H1 (cell line): ENCODE data around the gene KDM2A. TPM values are rescaled to one million over a fixed set of nuclear protein-coding genes. Genes with fewer than 3 reads are reported as not detected.

Experiments
- CTCF ChIA-PET: fragments of 300-600 bp; sonication (Branson Sonifier 250); formaldehyde crosslinking; loops from one replicate; lab custom pipeline; 2021; ENCODE audit not compliant: partially characterized antibody; lab: Charles Lee
- POLR2A ChIA-PET: fragments of 300-600 bp; sonication (Branson Sonifier 250); formaldehyde crosslinking; loops from one replicate; lab custom pipeline; 2021; ENCODE audit warnings: inconsistent platforms; ENCODE audit not compliant: partially characterized antibody; lab: Charles Lee
- DNase-seq, 2 experiments: peaks; one replicate each; pipeline versions ENCODE4 v3.0.0 to v3.0.0-alpha.2; 2010 to 2022; ENCODE audit warnings: low spot score in 2 of 2, low read depth in 1 of 2, mixed read lengths in 1 of 2
- FAIRE-seq: peaks from 2 replicates; lab custom pipeline; 2011; peaks lifted over from hg19 to GRCh38; lab: Jason Lieb, UNC
- H2AFZ ChIP-seq: 2 replicates; pipeline ENCODE4 v1.8.1; 2012; ENCODE audit warnings: low read length, inconsistent platforms
- H2AK5ac ChIP-seq: 2 replicates; pipeline ENCODE4 v1.6.1; 2013; ENCODE audit warnings: low read depth, low read length
- H2BK120ac ChIP-seq: replicated peaks from 2 replicates; pipeline ENCODE3; 2013; ENCODE audit warnings: low read depth, low read length, inconsistent platforms
- H2BK12ac ChIP-seq: 2 replicates; pipeline ENCODE4 v1.6.1; 2013; ENCODE audit warnings: low read depth, low read length
- H2BK15ac ChIP-seq: 2 replicates; pipeline ENCODE4 v1.6.1; 2013; ENCODE audit warnings: low read length
- H2BK20ac ChIP-seq: 2 replicates; pipeline ENCODE4 v1.6.1; 2013; ENCODE audit warnings: low read length
- H2BK5ac ChIP-seq: 2 replicates; pipeline ENCODE4 v1.6.1; 2013; ENCODE audit warnings: low read depth, low read length
- H3K14ac ChIP-seq: 2 replicates; pipeline ENCODE4 v1.6.1; 2013; ENCODE audit warnings: inconsistent platforms; ENCODE audit not compliant: insufficient read length
- H3K18ac ChIP-seq: 2 replicates; pipeline ENCODE4 v1.6.1; 2013; ENCODE audit warnings: low read length; ENCODE audit errors: extremely low read depth
- H3K23ac ChIP-seq: 2 replicates; pipeline ENCODE4 v1.6.1; 2013; ENCODE audit warnings: inconsistent platforms; ENCODE audit not compliant: insufficient read length
- H3K23me2 ChIP-seq: 2 replicates; pipeline ENCODE4 v1.6.1; 2013; ENCODE audit warnings: low read depth, low read length
- H3K27ac ChIP-seq: 2 replicates; pipeline ENCODE4 v1.6.1; 2011; ENCODE audit warnings: low read depth, low read length, inconsistent platforms
- H3K27me3 ChIP-seq, 4 experiments: replicated peaks in 1 of 4; 1 replicate in 1 of 4; 2 replicates in 3 of 4; pipeline versions ENCODE4 v1.6.1 to v1.8.1; 2011 to 2013; ENCODE audit warnings: low read length in 3 of 4, mild to moderate bottlenecking in 3 of 4, inconsistent platforms in 2 of 4, mixed read lengths in 2 of 4, moderate library complexity in 1 of 4; ENCODE audit not compliant: control insufficient read depth in 3 of 4, insufficient read depth in 3 of 4; ENCODE audit errors: extremely low read depth in 1 of 4
- H3K36me3 ChIP-seq, 4 experiments: 2 replicates each; pipeline versions ENCODE4 v1.6.1 to v1.8.1; 2011 to 2013; ENCODE audit warnings: mild to moderate bottlenecking in 4 of 4, low read length in 3 of 4, moderate library complexity in 2 of 4, control low read depth in 1 of 4, inconsistent platforms in 1 of 4; ENCODE audit not compliant: insufficient read depth in 4 of 4, control insufficient read depth in 2 of 4
- H3K4ac ChIP-seq: replicated peaks from 2 replicates; pipeline ENCODE3; 2013; ENCODE audit warnings: low read length, low read depth, mixed read lengths, inconsistent platforms; ENCODE audit not compliant: insufficient read length
- H3K4me1 ChIP-seq, 4 experiments: replicated peaks in 1 of 4; 1 replicate in 1 of 4; 2 replicates in 3 of 4; pipeline versions ENCODE4 v1.6.1 to v1.8.1; 2011 to 2013; ENCODE audit warnings: low read length in 3 of 4, inconsistent platforms in 2 of 4, mixed read lengths in 1 of 4; ENCODE audit not compliant: insufficient read depth in 4 of 4, control insufficient read depth in 3 of 4
- H3K4me2 ChIP-seq, 2 experiments: 2 replicates each; pipeline versions ENCODE4 v1.6.1 to v1.8.1; 2011 to 2013; ENCODE audit warnings: low read depth in 2 of 2, low read length in 2 of 2, control low read depth in 1 of 2, inconsistent platforms in 1 of 2, mild to moderate bottlenecking in 1 of 2; ENCODE audit not compliant: insufficient read depth in 1 of 2
- H3K4me3 ChIP-seq, 4 experiments: fragments of 200-600, 300-600 bp in 1 of 4; sonication (generic), shearing (Covaris generic), sonication (Bioruptor Twin) in 1 of 4; 2 replicates each; pipeline versions ENCODE4 v1.5.1 to v1.8.1; 2011 to 2016; ENCODE audit warnings: low read length in 4 of 4, low read depth in 3 of 4, control low read depth in 2 of 4, inconsistent platforms in 2 of 4, mild to moderate bottlenecking in 2 of 4, mixed read lengths in 1 of 4, moderate library complexity in 1 of 4; ENCODE audit not compliant: insufficient read depth in 2 of 4; ENCODE audit errors: extremely low read depth in 1 of 4
- H3K56ac ChIP-seq: replicated peaks from 2 replicates; pipeline ENCODE3; 2013; ENCODE audit warnings: low read depth, mild to moderate bottlenecking, mixed read lengths, low read length, inconsistent platforms; ENCODE audit not compliant: insufficient read length
- H3K79me1 ChIP-seq: 2 replicates; pipeline ENCODE4 v1.6.1; 2013; ENCODE audit warnings: low read depth, low read length, control low read depth
- H3K79me2 ChIP-seq, 2 experiments: 2 replicates each; pipeline versions ENCODE4 v1.6.1 to v1.8.1; 2012 to 2013; ENCODE audit warnings: low read length in 2 of 2, mild to moderate bottlenecking in 2 of 2, inconsistent platforms in 1 of 2; ENCODE audit not compliant: insufficient read depth in 2 of 2, control insufficient read depth in 1 of 2
- H3K9ac ChIP-seq, 4 experiments: replicated peaks in 1 of 4; 1 replicate in 1 of 4; 2 replicates in 3 of 4; pipeline versions ENCODE4 v1.6.1 to v1.8.1; 2011 to 2013; ENCODE audit warnings: low read depth in 3 of 4, low read length in 3 of 4, control low read depth in 2 of 4, mild to moderate bottlenecking in 2 of 4, moderate library complexity in 2 of 4, inconsistent platforms in 1 of 4; ENCODE audit errors: extremely low read depth in 1 of 4
- H3K9me3 ChIP-seq, 2 experiments: 2 replicates each; pipeline versions ENCODE4 v1.6.1 to v1.8.1; 2012 to 2013; ENCODE audit warnings: mild to moderate bottlenecking in 2 of 2, moderate library complexity in 2 of 2, control low read depth in 1 of 2, inconsistent platforms in 1 of 2, low read depth in 1 of 2, low read length in 1 of 2, mixed read lengths in 1 of 2; ENCODE audit not compliant: insufficient read depth in 2 of 2
- H4K20me1 ChIP-seq, 2 experiments: replicated peaks in 1 of 2; 2 replicates each; pipeline versions ENCODE3 to v1.8.1; 2011 to 2013; ENCODE audit warnings: inconsistent platforms in 2 of 2, low read length in 2 of 2, mild to moderate bottlenecking in 1 of 2; ENCODE audit not compliant: insufficient read depth in 2 of 2, control insufficient read depth in 1 of 2
- H4K5ac ChIP-seq: 2 replicates; pipeline ENCODE4 v1.6.1; 2013; ENCODE audit warnings: low read length, low read depth, mixed read lengths, inconsistent platforms; ENCODE audit not compliant: insufficient read length
- H4K8ac ChIP-seq: 2 replicates; pipeline ENCODE4 v1.8.0; 2013; ENCODE audit warnings: mild to moderate bottlenecking, moderate library complexity, low read length, inconsistent platforms; ENCODE audit not compliant: insufficient read depth; ENCODE audit errors: extremely low read depth
- H4K91ac ChIP-seq: replicated peaks from 2 replicates; pipeline ENCODE3; 2013; ENCODE audit warnings: low read length, mixed read lengths, inconsistent platforms; ENCODE audit not compliant: insufficient read length
- BCL11A ChIP-seq, 2 experiments: IDR thresholded peaks; one replicate each; pipeline ENCODE4 v1.6.1; 2011; ENCODE audit warnings: low read depth in 2 of 2, low read length in 2 of 2, mild to moderate bottlenecking in 2 of 2
- GTF2F1 ChIP-seq: IDR thresholded peaks from 2 replicates; pipeline ENCODE4 v1.6.1; 2012; ENCODE audit warnings: low read depth, low read length, improper control_type of control experiment, borderline replicate concordance
- HDAC6 ChIP-seq: IDR thresholded peaks from one replicate; pipeline ENCODE4 v1.7.1; 2012; ENCODE audit warnings: low read depth, mild to moderate bottlenecking, inconsistent platforms, low read length, moderate library complexity
- KDM4A ChIP-seq: IDR thresholded peaks from one replicate; pipeline ENCODE4 v1.7.1; 2012; ENCODE audit warnings: low read depth, mild to moderate bottlenecking, moderate library complexity, low read length, inconsistent platforms; ENCODE audit not compliant: severe bottlenecking
- POLR2A ChIP-seq, 2 experiments: IDR thresholded peaks; 1 replicate in 1 of 2; 2 replicates in 1 of 2; pipeline ENCODE4 v1.6.1; 2011; ENCODE audit warnings: low read depth in 2 of 2, low read length in 2 of 2, mild to moderate bottlenecking in 2 of 2; ENCODE audit errors: control extremely low read depth in 1 of 2
- RFX5 ChIP-seq: IDR thresholded peaks from 2 replicates; pipeline ENCODE4 v1.6.1; 2011; ENCODE audit warnings: low read depth, low read length, improper control_type of control experiment, borderline replicate concordance
- SIN3A ChIP-seq, 2 experiments: IDR thresholded peaks in 1 of 2; conservative IDR thresholded peaks in 1 of 2; 2 replicates each; pipeline ENCODE4 v1.6.1; 2011 to 2012; ENCODE audit warnings: low read length in 2 of 2, improper control_type of control experiment in 1 of 2, low read depth in 1 of 2, mild to moderate bottlenecking in 1 of 2
- SP1 ChIP-seq: IDR thresholded peaks from 2 replicates; pipeline ENCODE4 v1.6.1; 2011; ENCODE audit warnings: low read depth, low read length
- WGBS, 2 experiments: shearing (Covaris generic) in 1 of 2; methylation state at CpG; one replicate each; pipeline versions ENCODE4 v1.1.6 to v1.1.7; 2013 to 2015; ENCODE audit warnings: low lambda C conversion rate in 2 of 2, mixed read lengths in 2 of 2, inconsistent platforms in 1 of 2, low coverage in 1 of 2, missing lambda C conversion rate in 1 of 2; ENCODE audit not compliant: insufficient replicate concordance in 2 of 2, insufficient coverage in 1 of 2, insufficient read length in 1 of 2; ENCODE audit errors: extremely low coverage in 1 of 2, missing lambda C conversion rate in 1 of 2; 5-methylcytosine and 5-hydroxymethylcytosine counted together
- polyA plus RNA-seq, 7 experiments: library from polyadenylated mRNA; depleted of rRNA in 3 of 7; stranded (reverse) in 5 of 7; unstranded in 2 of 7; fragments of >200 nt in 5 of 7; fragments of 200-250 nt in 2 of 7; gene quantifications; 1 replicate in 5 of 7; 2 replicates in 1 of 7; 4 replicates in 1 of 7; pipeline versions ENCODE4 v1.2.1 to v1.2.3, GENCODE V29; 2011 to 2013; ENCODE audit warnings: missing spikeins in 2 of 7, mixed read lengths in 2 of 7
- total RNA-seq: library from RNA; stranded (reverse); fragmentation: NEBNext Ultra II Directional; extraction: Animal tissue kit (Norgen Biotek cat#: 25700); gene quantifications from 2 replicates; pipeline ENCODE4 v1.2.1, GENCODE V29; 2021
- TF ChIP-seq, protein P1 (sequence below): IDR thresholded peaks from 2 replicates; pipeline ENCODE4 v1.6.1; 2011; ENCODE audit warnings: low read length, improper control_type of control experiment

KDM2A gene
- total and polyA plus RNA-seq, 2 of the 8 experiments (the other 6 are each of a cell fraction or from before 2014, with no cell fraction given) = 55.4 to 66.2 TPM

DNA sequence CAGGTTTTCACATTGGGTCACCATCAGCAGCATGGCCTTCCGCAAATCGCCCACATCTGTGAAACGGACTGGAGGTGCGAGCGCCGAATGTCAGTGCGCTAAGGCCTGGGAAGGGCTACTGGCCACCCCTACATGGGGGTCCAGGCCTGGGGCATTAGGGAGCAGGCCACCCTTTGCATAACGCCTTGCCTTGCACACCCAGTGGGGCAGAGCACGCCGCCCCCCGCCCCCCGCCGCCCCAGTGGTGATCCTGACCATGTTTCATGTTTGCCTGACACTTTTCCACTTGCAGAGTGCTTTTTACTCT is 149.9 kb downstream of the KDM2A start:
- Histone ChIP-seq H3K79me1 (peaks cover 22% of the 10 kb centered on the region), H3K4me3 (no peak overlapping the region), H3K4ac (no peak overlapping the region), H3K27ac (no peak overlapping the region), H2BK5ac (0 out of 2 replicates have a peak overlapping the region, but pooled peaks have one; percentile 26), H4K5ac (no peak overlapping the region), H3K14ac (no peak overlapping the region), H4K8ac (no peak overlapping the region), H2AFZ (no peak overlapping the region), H3K36me3 (peaks cover 0 to 3% (median 0%) of the 10 kb centered on the region in 4 experiments; a peak in 2 of 8 replicates), H3K18ac (no peak overlapping the region), H2BK15ac (no peak overlapping the region), H3K9ac (no peak overlapping the region; a peak in 1 of 7 replicates), H4K91ac (no peak overlapping the region), H4K20me1 (peaks cover 15 to 33% of the 10 kb centered on the region in 2 experiments), H3K56ac (no peak overlapping the region), H3K79me2 (peaks cover 0 to 65% of the 10 kb centered on the region in 2 experiments; a peak in 3 of 4 replicates), H3K23me2 (peaks cover 4% of the 10 kb centered on the region), H3K4me1 (peaks cover 8 to 30% (median 27%) of the 10 kb centered on the region in 4 experiments), H2AK5ac (no peak overlapping the region), H3K23ac (no peak overlapping the region), H3K27me3 (peaks cover 0 to 3% (median 0%) of the 10 kb centered on the region in 4 experiments; a peak in 3 of 7 replicates), H3K9me3 (no peaks in the 10 kb centered on the region), H2BK20ac (no peak overlapping the region), H3K4me2 (no peak overlapping the region; a peak in 1 of 4 replicates), H2BK12ac (no peak overlapping the region), H2BK120ac (no peak overlapping the region)
- ChIA-PET POLR2A (interaction anchor here (1.0 to 4.2 kb wide), 5 partner anchors 20 to 83 kb away, joined by 3 to 20 read pairs (median 6); partner anchors contain the start of genes ANKRD13D and SSH3), CTCF (interaction anchor here (0.6 to 13.0 kb wide), 5 partner anchors 10 to 108 kb away, joined by 3 to 186 read pairs (median 4); partner anchors contain the start of gene SSH3)
- DNase-seq (no peak), FAIRE-seq (no peak)
- 95% methylated on average over 13 of the region's 13 CpGs; no CpG with 5 or more reads in 1 of the 2 experiments for WGBS, 2 experiments
- TF ChIP-seq SP1 = no peak
- no peak for TF ChIP-seq RFX5
- no peak for TF ChIP-seq HDAC6
- no peak for TF ChIP-seq GTF2F1
- TF ChIP-seq KDM4A = no peak
- no peak for TF ChIP-seq SIN3A (conservative IDR thresholded peaks at IDR 0.05 in 1 of 2, IDR thresholded peaks at IDR 0.05 in 1 of 2; ENCODE audit: low read depth in 1 of 2, low read length in 2 of 2)
- TF ChIP-seq, protein P1, sequence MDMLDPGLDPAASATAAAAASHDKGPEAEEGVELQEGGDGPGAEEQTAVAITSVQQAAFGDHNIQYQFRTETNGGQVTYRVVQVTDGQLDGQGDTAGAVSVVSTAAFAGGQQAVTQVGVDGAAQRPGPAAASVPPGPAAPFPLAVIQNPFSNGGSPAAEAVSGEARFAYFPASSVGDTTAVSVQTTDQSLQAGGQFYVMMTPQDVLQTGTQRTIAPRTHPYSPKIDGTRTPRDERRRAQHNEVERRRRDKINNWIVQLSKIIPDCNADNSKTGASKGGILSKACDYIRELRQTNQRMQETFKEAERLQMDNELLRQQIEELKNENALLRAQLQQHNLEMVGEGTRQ = no peak
- no peak for TF ChIP-seq POLR2A (IDR thresholded peaks at IDR 0.05; ENCODE audit: control extremely low read depth in 1 of 2, low read depth in 2 of 2, low read length in 2 of 2)
- TF ChIP-seq BCL11A (IDR thresholded peaks at IDR 0.05; ENCODE audit: low read depth in 2 of 2, low read length in 2 of 2) = no peak
